ENCODE results near the gene CELA2B.
"Not testable (repeated sequence)": the region's sequence is repeated elsewhere in the genome, so short reads cannot be mapped to it uniquely, and the experiment has no call there.

CELA2B gene

GRCh38 chr1:15519625-15520024 is 43.7 kb downstream of the CELA2B start:
- TF ChIP-seq EZH2phosphoT487 (IDR thresholded peaks at IDR 0.05; ENCODE audit: low read depth) (no peak), CTCF (IDR thresholded peaks at IDR 0.05; ENCODE audit: low read depth, low read length) (no peak)
- Histone ChIP-seq H3K9ac (ENCODE audit: low read length) (no peak overlapping the region), H2AFZ (ENCODE audit: low read depth, low read length) (no peak overlapping the region), H3K4me1 (ENCODE audit: low read length) (peaks cover 18% of the 10 kb centered on the region), H3K9me3 (ENCODE audit: insufficient read depth, low read length) (no peaks in the 10 kb centered on the region), H3K27ac (ENCODE audit: low read length) (no peak overlapping the region), H3K27me3 (ENCODE audit: low read depth, low read length) (no peaks in the 10 kb centered on the region), H3K36me3 (replicated peaks; ENCODE audit: low read depth, low read length) (peaks cover 3% of the 10 kb centered on the region), H3K79me2 (ENCODE audit: low read length) (no peaks in the 10 kb centered on the region), H4K20me1 (ENCODE audit: insufficient read depth, low read length) (no peaks in the 10 kb centered on the region), H3K4me2 (ENCODE audit: low read length) (no peak overlapping the region), H3K4me3 (ENCODE audit: low read length) (no peak overlapping the region)

GRCh38 chr1:15521206-15521906 is 45.5 kb downstream of the CELA2B start:
- not testable (repeated sequence) for H3K9ac ChIP-seq (ENCODE audit: low read length); H2AFZ ChIP-seq (ENCODE audit: low read depth, low read length); H3K4me3 ChIP-seq (ENCODE audit: low read length); H3K27ac ChIP-seq (ENCODE audit: low read length); H3K27me3 ChIP-seq (ENCODE audit: low read depth, low read length); H4K20me1 ChIP-seq (ENCODE audit: insufficient read depth, low read length); H3K79me2 ChIP-seq (ENCODE audit: low read length); H3K36me3 ChIP-seq (replicated peaks; ENCODE audit: low read depth, low read length); H3K4me2 ChIP-seq (ENCODE audit: low read length); H3K9me3 ChIP-seq (ENCODE audit: insufficient read depth, low read length)
- peaks cover 15% of the 10 kb centered on the region for H3K4me1 ChIP-seq (ENCODE audit: low read length)

GRCh38 chr1:15522551-15522950 is 46.6 kb downstream of the CELA2B start:
- Histone ChIP-seq H3K4me3 (ENCODE audit: low read length) (no peak overlapping the region), H3K79me2 (ENCODE audit: low read length) (peaks cover 6% of the 10 kb centered on the region), H3K4me2 (ENCODE audit: low read length) (peak overlapping the region; percentile 95; the same call in 1 of the 2 replicates), H3K27ac (ENCODE audit: low read length) (no peak overlapping the region), H3K9me3 (ENCODE audit: insufficient read depth, low read length) (no peaks in the 10 kb centered on the region), H3K9ac (ENCODE audit: low read length) (no peak overlapping the region), H3K4me1 (ENCODE audit: low read length) (peaks cover 18% of the 10 kb centered on the region), H2AFZ (ENCODE audit: low read depth, low read length) (no peak overlapping the region), H3K36me3 (replicated peaks; ENCODE audit: low read depth, low read length) (no peaks in the 10 kb centered on the region), H4K20me1 (ENCODE audit: insufficient read depth, low read length) (no peaks in the 10 kb centered on the region), H3K27me3 (ENCODE audit: low read depth, low read length) (no peaks in the 10 kb centered on the region)
- TF ChIP-seq EZH2phosphoT487 (IDR thresholded peaks at IDR 0.05; ENCODE audit: low read depth) (no peak), CTCF (IDR thresholded peaks at IDR 0.05; ENCODE audit: low read depth, low read length) (no peak)

- no peaks in the 10 kb centered on the region for H3K9me3 ChIP-seq (ENCODE audit: insufficient read depth, low read length)
- no peaks in the 10 kb centered on the region for H3K27me3 ChIP-seq (ENCODE audit: low read depth, low read length)
- H3K27ac ChIP-seq (ENCODE audit: low read length), result peak overlapping the region; percentile 27
- no peaks in the 10 kb centered on the region for H4K20me1 ChIP-seq (ENCODE audit: insufficient read depth, low read length)
- peak overlapping the region; percentile 96 for H3K4me3 ChIP-seq (ENCODE audit: low read length)
- TF ChIP-seq EZH2phosphoT487 (IDR thresholded peaks at IDR 0.05; ENCODE audit: low read depth), result no peak
- no peak for TF ChIP-seq CTCF (IDR thresholded peaks at IDR 0.05; ENCODE audit: low read depth, low read length)
- H3K9ac ChIP-seq (ENCODE audit: low read length), result peak overlapping the region; percentile 72
- H3K79me2 ChIP-seq (ENCODE audit: low read length), result peaks cover 14% of the 10 kb centered on the region
- H3K4me1 ChIP-seq (ENCODE audit: low read length), result peaks cover 23% of the 10 kb centered on the region
- H3K4me2 ChIP-seq (ENCODE audit: low read length), result peak overlapping the region; percentile 95
- no peaks in the 10 kb centered on the region for H3K36me3 ChIP-seq (replicated peaks; ENCODE audit: low read depth, low read length)
- H2AFZ ChIP-seq (ENCODE audit: low read depth, low read length), result peak overlapping the region; percentile 41; the same call in 1 of the 2 replicates
These were observed 47.5 kb downstream of the CELA2B start for GRCh38 chr1:15523104-15524020.
